Cardiac septum (tissue), 1 donor: Measurements from ENCODE around the gene PADI2. TPM values are rescaled to one million over a fixed set of nuclear protein-coding genes. Genes with fewer than 3 reads are reported as not detected.

Source experiments
- DNase-seq: peaks from one replicate; pipeline ENCODE4 v3.0.0-alpha.2; 2020; ENCODE audit warnings: low spot score
- intact Hi-C: fragments of 100-400 bp; cut with DNase I; formaldehyde crosslinking; loops from one replicate; pipeline ENCODE4 v1.14.0; 2022
- total RNA-seq: library from RNA; stranded (reverse); fragmentation: NEBNext Ultra II Directional; extraction: Animal tissue kit (Norgen Biotek cat#: 25700); gene quantifications from one replicate; pipeline ENCODE4 v1.2.1, GENCODE V29; 2021
- donor health status: DM: no; HTN: no; CAD: no.

Gene PADI2
- total RNA-seq, 1 donor from 2014 or later = 1.3 TPM

- intact Hi-C loops = no loop called here
- no peak for DNase-seq
These were observed 24.1 kb downstream of the PADI2 start for GRCh38 chr1:17095141-17095540.

- no peak for DNase-seq
- intact Hi-C loops = no loop called here
These were observed 24.6 kb downstream of the PADI2 start for GRCh38 chr1:17094664-17095063.

GRCh38 chr1:17093822-17094393, 25.3 kb downstream of the PADI2 start:
- intact Hi-C loops = no loop called here
- DNase-seq = no peak

GRCh38 chr1:17091252-17091651, 28.0 kb downstream of the PADI2 start:
- intact Hi-C loops = no loop called here

GRCh38 chr1:17089506-17089905, 29.7 kb downstream of the PADI2 start:
- intact Hi-C loops = no loop called here
- DNase-seq = no peak

More at GRCh38 chr1:17091252-17091651, 28.0 kb downstream of the PADI2 start:
- DNase-seq = no peak

- no peak for DNase-seq
- intact Hi-C loops = no loop called here
These were observed 32.5 kb downstream of the PADI2 start for GRCh38 chr1:17086751-17087150.

GRCh38 chr1:17084787-17085186, 34.5 kb downstream of the PADI2 start:
- intact Hi-C loops = no loop called here
- no peak for DNase-seq

GRCh38 chr1:17082761-17083160, 36.5 kb downstream of the PADI2 start:
- intact Hi-C loops = no loop called here
- no peak for DNase-seq

GRCh38 chr1:17081439-17081838, 37.8 kb downstream of the PADI2 start:
- intact Hi-C loops = no loop called here

GRCh38 chr1:17080880-17081279, 38.4 kb downstream of the PADI2 start:
- intact Hi-C loops = no loop called here
- DNase-seq = no peak

More at GRCh38 chr1:17081439-17081838, 37.8 kb downstream of the PADI2 start:
- DNase-seq = no peak

- intact Hi-C loops = no loop called here
- no peak for DNase-seq
These were observed 39.0 kb downstream of the PADI2 start for GRCh38 chr1:17080085-17080759.

- DNase-seq = no peak
- intact Hi-C loops = no loop called here
These were observed 40.0 kb downstream of the PADI2 start for GRCh38 chr1:17078991-17079868.

GRCh38 chr1:17075470-17076255, 43.6 kb downstream of the PADI2 start:
- no peak for DNase-seq
- intact Hi-C loops = no loop called here

GRCh38 chr1:17071794-17072193, 47.5 kb downstream of the PADI2 start:
- no peak for DNase-seq
- intact Hi-C loops = no loop called here

- no peak for DNase-seq
- intact Hi-C loops = no loop called here
These were observed 49.1 kb downstream of the PADI2 start for GRCh38 chr1:17070163-17070525.

GRCh38 chr1:17069452-17070162, 49.6 kb downstream of the PADI2 start:
- intact Hi-C loops = no loop called here
- no peak for DNase-seq

GRCh38 chr1:17068789-17069188, 50.5 kb downstream of the PADI2 start:
- intact Hi-C loops = no loop called here
- no peak for DNase-seq

- intact Hi-C loops = no loop called here
- DNase-seq = no peak
These were observed 51.6 kb downstream of the PADI2 start for GRCh38 chr1:17067465-17068240.

- no peak for DNase-seq
- intact Hi-C loops = no loop called here
These were observed 52.2 kb downstream of the PADI2 start for GRCh38 chr1:17067069-17067426.
